ENCODE data around the gene SKP1. TPM values are rescaled to one million over a fixed set of nuclear protein-coding genes. Genes with fewer than 3 reads are reported as not detected.
A peak's percentile ranks its signal among the peaks of the same experiment; 100 is the strongest.

SKP1 gene
- total and polyA plus RNA-seq, 10 of the 15 experiments (the other 5 are each of a cell fraction or from before 2014, with no cell fraction given) = 100 to 1,686 (median 519) TPM

GRCh38 chr5:134145779-134146581 lies 30.8 kb downstream of the SKP1 start:
- intact Hi-C loops (cut with micrococcal nuclease; ENCODE audit: unreplicated experiment) = loop anchor here (1.0 kb wide), 2 partner anchors 14 to 107 kb away; no protein-coding TSS in a partner anchor
- no peaks in the 10 kb centered on the region for H3K9me3 ChIP-seq (replicated peaks; ENCODE audit: control insufficient read depth, insufficient read depth, low read length)
- no peak for DNase-seq (ENCODE audit: low read depth, low spot score)
- H3K27ac ChIP-seq (ENCODE audit: control insufficient read depth, insufficient read depth) = 0 out of 2 replicates have a peak overlapping the region, but pooled peaks have one; percentile 22
- H3K79me2 ChIP-seq (ENCODE audit: control insufficient read depth, insufficient read depth, low read length) = no peaks in the 10 kb centered on the region
- H4K20me1 ChIP-seq (ENCODE audit: control insufficient read depth, insufficient read depth) = no peaks in the 10 kb centered on the region
- no peak overlapping the region for H3K4me2 ChIP-seq (ENCODE audit: control insufficient read depth, insufficient read depth)
- SMC1A ChIA-PET (ENCODE audit: uncharacterized antibody, unreplicated experiment) = interaction anchor here (0.9 to 21.6 kb wide), 9 partner anchors 7 to 107 kb away, joined by 3 to 441 read pairs (median 4); no protein-coding TSS in a partner anchor
- no peaks in the 10 kb centered on the region for H3K27me3 ChIP-seq (replicated peaks in 1 of 2; ENCODE audit: control insufficient read depth in 2 of 2, insufficient read depth in 2 of 2, low read length in 1 of 2)
- no peak overlapping the region for H2AFZ ChIP-seq (ENCODE audit: control insufficient read depth, low read depth, low read length)
- BruUV-seq (replicated peaks) = no TSS peak
- CTCF ChIA-PET = interaction anchor here (0.6 to 24.1 kb wide), 27 partner anchors 8 to 1724 kb away, joined by 3 to 792 read pairs (median 4); no protein-coding TSS in a partner anchor
- H3K36me3 ChIP-seq (ENCODE audit: control insufficient read depth in 2 of 2, insufficient read depth in 2 of 2, low read length in 1 of 2) = peaks cover 36 to 37% of the 10 kb centered on the region in 2 experiments
- in situ Hi-C loops (cut with MboI) = no loop called here
- no peak overlapping the region for H3K4me3 ChIP-seq
- H3K9ac ChIP-seq (ENCODE audit: control insufficient read depth, insufficient read depth, low read length) = no peak overlapping the region
- RAD21 ChIA-PET (ENCODE audit: unreplicated experiment) = interaction anchor here (0.9 to 5.8 kb wide), 14 partner anchors 13 to 146 kb away, joined by 3 to 63 read pairs (median 6); no protein-coding TSS in a partner anchor
- peak; percentile 27 for FAIRE-seq
- peaks cover 3% of the 10 kb centered on the region for H3K4me1 ChIP-seq (ENCODE audit: control insufficient read depth, insufficient read depth, low read length)
- peak; percentile 86 for ATAC-seq
- 79% methylated on average over 13 of the region's 13 CpGs for WGBS (ENCODE audit: insufficient coverage, insufficient replicate concordance, low lambda C conversion rate, missing lambda C conversion rate)
- POLR2A ChIA-PET = interaction anchor here (0.7 to 1.6 kb wide), 6 partner anchors 7 to 106 kb away, joined by 3 to 8 read pairs (median 4); no protein-coding TSS in a partner anchor
- 0 out of 2 replicates have a peak, but pooled peaks have one; percentile 28 for TF ChIP-seq IKZF1 (conservative IDR thresholded peaks at IDR 0.05)
- TF ChIP-seq YY1 (IDR thresholded peaks at IDR 0.05; ENCODE audit: low read depth, low read length) = peak; percentile 66; the same call in 1 of the 2 replicates
- TF ChIP-seq PRDM15 (CRISPR knock-in tag; IDR thresholded peaks at IDR 0.05) = no peak
- 0 out of 2 replicates have a peak, but pooled peaks have one; percentile 36 for TF ChIP-seq RB1 (IDR thresholded peaks at IDR 0.05; ENCODE audit: borderline replicate concordance)
- peak; percentile 85 for TF ChIP-seq RAD21 (IDR thresholded peaks at IDR 0.05; ENCODE audit: insufficient read depth, low read depth, low read length)
- TF ChIP-seq SMARCA5 (IDR thresholded peaks at IDR 0.05) = peak; percentile 20; the same call in 1 of the 2 replicates
- TF ChIP-seq LARP7 (IDR thresholded peaks at IDR 0.05) = no peak
- TF ChIP-seq STAT1 (conservative IDR thresholded peaks at IDR 0.05) = no peak
- peak; percentile 92 to 96 (median 94) for TF ChIP-seq CTCF (IDR thresholded peaks at IDR 0.05 in 2 of 3, conservative IDR thresholded peaks at IDR 0.05 in 1 of 3; ENCODE audit: control insufficient read depth in 2 of 3, extremely low read depth in 1 of 3, insufficient read depth in 1 of 3, low read depth in 3 of 3, low read length in 3 of 3)
- TF ChIP-seq TCF3 (IDR thresholded peaks at IDR 0.05; ENCODE audit: borderline replicate concordance, insufficient read depth, low read depth, low read length) = no peak
- 0 out of 3 replicates have a peak, but pooled peaks of 1 of the 2 experiments have one; percentile 9 for TF ChIP-seq EGR1 (IDR thresholded peaks at IDR 0.05; ENCODE audit: borderline replicate concordance in 1 of 2, low read depth in 2 of 2, low read length in 2 of 2)

Data from GM12878 (cell line).